Measurements from ENCODE around the gene SCG3. TPM values are rescaled to one million over a fixed set of nuclear protein-coding genes. Genes with fewer than 3 reads are reported as not detected.

The SCG3 gene
- total RNA-seq, 1 experiment from 2014 or later: 32.1 TPM

DNA sequence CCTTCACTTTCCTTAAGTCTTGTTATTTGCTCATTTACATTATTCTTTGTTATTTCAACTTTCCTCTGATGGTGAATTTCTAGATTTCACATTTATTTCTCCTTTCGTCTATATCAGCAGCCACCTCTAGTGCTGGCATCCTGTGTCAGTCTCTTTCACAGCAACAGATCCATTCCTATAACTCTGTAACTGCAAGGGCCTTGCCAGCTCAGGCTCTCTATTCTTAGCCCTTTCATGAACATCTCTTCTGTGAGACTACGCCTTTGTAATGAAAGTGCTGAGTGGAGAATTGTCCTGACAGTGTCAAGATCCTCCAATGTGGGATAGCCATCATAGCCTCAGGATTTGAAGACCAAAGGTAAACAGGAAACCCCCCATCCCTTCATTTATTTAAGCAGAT, 3.9 kb upstream of the SCG3 start:
- H3K36me3 Mint-ChIP-seq: no peaks in the 10 kb centered on the region

More for the DNA sequence above, 3.9 kb upstream of the SCG3 start:
- ChIA-PET CTCF (no interaction called here), POLR2A (no interaction called here)
- no peaks in the 10 kb centered on the region for H3K9me3 Mint-ChIP-seq
- TF ChIP-seq, protein P1, sequence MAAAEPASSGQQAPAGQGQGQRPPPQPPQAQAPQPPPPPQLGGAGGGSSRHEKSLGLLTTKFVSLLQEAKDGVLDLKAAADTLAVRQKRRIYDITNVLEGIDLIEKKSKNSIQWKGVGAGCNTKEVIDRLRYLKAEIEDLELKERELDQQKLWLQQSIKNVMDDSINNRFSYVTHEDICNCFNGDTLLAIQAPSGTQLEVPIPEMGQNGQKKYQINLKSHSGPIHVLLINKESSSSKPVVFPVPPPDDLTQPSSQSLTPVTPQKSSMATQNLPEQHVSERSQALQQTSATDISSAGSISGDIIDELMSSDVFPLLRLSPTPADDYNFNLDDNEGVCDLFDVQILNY (CRISPR knock-in tag; IDR thresholded peaks at IDR 0.05): no peak
- no peak for TF ChIP-seq NFATC4 (CRISPR knock-in tag; IDR thresholded peaks at IDR 0.05)
- TF ChIP-seq, protein P2, sequence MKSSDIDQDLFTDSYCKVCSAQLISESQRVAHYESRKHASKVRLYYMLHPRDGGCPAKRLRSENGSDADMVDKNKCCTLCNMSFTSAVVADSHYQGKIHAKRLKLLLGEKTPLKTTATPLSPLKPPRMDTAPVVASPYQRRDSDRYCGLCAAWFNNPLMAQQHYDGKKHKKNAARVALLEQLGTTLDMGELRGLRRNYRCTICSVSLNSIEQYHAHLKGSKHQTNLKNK (CRISPR knock-in tag; IDR thresholded peaks at IDR 0.05): no peak
- TF ChIP-seq, protein P3, sequence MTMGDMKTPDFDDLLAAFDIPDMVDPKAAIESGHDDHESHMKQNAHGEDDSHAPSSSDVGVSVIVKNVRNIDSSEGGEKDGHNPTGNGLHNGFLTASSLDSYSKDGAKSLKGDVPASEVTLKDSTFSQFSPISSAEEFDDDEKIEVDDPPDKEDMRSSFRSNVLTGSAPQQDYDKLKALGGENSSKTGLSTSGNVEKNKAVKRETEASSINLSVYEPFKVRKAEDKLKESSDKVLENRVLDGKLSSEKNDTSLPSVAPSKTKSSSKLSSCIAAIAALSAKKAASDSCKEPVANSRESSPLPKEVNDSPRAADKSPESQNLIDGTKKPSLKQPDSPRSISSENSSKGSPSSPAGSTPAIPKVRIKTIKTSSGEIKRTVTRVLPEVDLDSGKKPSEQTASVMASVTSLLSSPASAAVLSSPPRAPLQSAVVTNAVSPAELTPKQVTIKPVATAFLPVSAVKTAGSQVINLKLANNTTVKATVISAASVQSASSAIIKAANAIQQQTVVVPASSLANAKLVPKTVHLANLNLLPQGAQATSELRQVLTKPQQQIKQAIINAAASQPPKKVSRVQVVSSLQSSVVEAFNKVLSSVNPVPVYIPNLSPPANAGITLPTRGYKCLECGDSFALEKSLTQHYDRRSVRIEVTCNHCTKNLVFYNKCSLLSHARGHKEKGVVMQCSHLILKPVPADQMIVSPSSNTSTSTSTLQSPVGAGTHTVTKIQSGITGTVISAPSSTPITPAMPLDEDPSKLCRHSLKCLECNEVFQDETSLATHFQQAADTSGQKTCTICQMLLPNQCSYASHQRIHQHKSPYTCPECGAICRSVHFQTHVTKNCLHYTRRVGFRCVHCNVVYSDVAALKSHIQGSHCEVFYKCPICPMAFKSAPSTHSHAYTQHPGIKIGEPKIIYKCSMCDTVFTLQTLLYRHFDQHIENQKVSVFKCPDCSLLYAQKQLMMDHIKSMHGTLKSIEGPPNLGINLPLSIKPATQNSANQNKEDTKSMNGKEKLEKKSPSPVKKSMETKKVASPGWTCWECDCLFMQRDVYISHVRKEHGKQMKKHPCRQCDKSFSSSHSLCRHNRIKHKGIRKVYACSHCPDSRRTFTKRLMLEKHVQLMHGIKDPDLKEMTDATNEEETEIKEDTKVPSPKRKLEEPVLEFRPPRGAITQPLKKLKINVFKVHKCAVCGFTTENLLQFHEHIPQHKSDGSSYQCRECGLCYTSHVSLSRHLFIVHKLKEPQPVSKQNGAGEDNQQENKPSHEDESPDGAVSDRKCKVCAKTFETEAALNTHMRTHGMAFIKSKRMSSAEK (CRISPR knock-in tag; IDR thresholded peaks at IDR 0.05; ENCODE audit: borderline replicate concordance): no peak
- TF ChIP-seq RELA (CRISPR knock-in tag; IDR thresholded peaks at IDR 0.05; ENCODE audit: borderline replicate concordance): no peak
- TF ChIP-seq, protein P4, sequence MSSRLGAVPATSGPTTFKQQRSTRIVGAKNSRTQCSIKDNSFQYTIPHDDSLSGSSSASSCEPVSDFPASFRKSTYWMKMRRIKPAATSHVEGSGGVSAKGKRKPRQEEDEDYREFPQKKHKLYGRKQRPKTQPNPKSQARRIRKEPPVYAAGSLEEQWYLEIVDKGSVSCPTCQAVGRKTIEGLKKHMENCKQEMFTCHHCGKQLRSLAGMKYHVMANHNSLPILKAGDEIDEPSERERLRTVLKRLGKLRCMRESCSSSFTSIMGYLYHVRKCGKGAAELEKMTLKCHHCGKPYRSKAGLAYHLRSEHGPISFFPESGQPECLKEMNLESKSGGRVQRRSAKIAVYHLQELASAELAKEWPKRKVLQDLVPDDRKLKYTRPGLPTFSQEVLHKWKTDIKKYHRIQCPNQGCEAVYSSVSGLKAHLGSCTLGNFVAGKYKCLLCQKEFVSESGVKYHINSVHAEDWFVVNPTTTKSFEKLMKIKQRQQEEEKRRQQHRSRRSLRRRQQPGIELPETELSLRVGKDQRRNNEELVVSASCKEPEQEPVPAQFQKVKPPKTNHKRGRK (CRISPR knock-in tag; IDR thresholded peaks at IDR 0.05; ENCODE audit: borderline replicate concordance): no peak
- TF ChIP-seq ZNF138 (CRISPR knock-in tag; conservative IDR thresholded peaks at IDR 0.05): no peak
- TF ChIP-seq PRRX2 (CRISPR knock-in tag; IDR thresholded peaks at IDR 0.05): no peak
- TF ChIP-seq, protein P5, sequence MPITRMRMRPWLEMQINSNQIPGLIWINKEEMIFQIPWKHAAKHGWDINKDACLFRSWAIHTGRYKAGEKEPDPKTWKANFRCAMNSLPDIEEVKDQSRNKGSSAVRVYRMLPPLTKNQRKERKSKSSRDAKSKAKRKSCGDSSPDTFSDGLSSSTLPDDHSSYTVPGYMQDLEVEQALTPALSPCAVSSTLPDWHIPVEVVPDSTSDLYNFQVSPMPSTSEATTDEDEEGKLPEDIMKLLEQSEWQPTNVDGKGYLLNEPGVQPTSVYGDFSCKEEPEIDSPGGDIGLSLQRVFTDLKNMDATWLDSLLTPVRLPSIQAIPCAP (CRISPR knock-in tag; IDR thresholded peaks at IDR 0.05): no peak
- TF ChIP-seq, protein P6, sequence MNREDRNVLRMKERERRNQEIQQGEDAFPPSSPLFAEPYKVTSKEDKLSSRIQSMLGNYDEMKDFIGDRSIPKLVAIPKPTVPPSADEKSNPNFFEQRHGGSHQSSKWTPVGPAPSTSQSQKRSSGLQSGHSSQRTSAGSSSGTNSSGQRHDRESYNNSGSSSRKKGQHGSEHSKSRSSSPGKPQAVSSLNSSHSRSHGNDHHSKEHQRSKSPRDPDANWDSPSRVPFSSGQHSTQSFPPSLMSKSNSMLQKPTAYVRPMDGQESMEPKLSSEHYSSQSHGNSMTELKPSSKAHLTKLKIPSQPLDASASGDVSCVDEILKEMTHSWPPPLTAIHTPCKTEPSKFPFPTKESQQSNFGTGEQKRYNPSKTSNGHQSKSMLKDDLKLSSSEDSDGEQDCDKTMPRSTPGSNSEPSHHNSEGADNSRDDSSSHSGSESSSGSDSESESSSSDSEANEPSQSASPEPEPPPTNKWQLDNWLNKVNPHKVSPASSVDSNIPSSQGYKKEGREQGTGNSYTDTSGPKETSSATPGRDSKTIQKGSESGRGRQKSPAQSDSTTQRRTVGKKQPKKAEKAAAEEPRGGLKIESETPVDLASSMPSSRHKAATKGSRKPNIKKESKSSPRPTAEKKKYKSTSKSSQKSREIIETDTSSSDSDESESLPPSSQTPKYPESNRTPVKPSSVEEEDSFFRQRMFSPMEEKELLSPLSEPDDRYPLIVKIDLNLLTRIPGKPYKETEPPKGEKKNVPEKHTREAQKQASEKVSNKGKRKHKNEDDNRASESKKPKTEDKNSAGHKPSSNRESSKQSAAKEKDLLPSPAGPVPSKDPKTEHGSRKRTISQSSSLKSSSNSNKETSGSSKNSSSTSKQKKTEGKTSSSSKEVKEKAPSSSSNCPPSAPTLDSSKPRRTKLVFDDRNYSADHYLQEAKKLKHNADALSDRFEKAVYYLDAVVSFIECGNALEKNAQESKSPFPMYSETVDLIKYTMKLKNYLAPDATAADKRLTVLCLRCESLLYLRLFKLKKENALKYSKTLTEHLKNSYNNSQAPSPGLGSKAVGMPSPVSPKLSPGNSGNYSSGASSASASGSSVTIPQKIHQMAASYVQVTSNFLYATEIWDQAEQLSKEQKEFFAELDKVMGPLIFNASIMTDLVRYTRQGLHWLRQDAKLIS (CRISPR knock-in tag; IDR thresholded peaks at IDR 0.05; ENCODE audit: borderline replicate concordance): no peak
- TF ChIP-seq, protein P7, sequence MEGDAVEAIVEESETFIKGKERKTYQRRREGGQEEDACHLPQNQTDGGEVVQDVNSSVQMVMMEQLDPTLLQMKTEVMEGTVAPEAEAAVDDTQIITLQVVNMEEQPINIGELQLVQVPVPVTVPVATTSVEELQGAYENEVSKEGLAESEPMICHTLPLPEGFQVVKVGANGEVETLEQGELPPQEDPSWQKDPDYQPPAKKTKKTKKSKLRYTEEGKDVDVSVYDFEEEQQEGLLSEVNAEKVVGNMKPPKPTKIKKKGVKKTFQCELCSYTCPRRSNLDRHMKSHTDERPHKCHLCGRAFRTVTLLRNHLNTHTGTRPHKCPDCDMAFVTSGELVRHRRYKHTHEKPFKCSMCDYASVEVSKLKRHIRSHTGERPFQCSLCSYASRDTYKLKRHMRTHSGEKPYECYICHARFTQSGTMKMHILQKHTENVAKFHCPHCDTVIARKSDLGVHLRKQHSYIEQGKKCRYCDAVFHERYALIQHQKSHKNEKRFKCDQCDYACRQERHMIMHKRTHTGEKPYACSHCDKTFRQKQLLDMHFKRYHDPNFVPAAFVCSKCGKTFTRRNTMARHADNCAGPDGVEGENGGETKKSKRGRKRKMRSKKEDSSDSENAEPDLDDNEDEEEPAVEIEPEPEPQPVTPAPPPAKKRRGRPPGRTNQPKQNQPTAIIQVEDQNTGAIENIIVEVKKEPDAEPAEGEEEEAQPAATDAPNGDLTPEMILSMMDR (IDR thresholded peaks at IDR 0.05): no peak
- TF ChIP-seq, protein P8, sequence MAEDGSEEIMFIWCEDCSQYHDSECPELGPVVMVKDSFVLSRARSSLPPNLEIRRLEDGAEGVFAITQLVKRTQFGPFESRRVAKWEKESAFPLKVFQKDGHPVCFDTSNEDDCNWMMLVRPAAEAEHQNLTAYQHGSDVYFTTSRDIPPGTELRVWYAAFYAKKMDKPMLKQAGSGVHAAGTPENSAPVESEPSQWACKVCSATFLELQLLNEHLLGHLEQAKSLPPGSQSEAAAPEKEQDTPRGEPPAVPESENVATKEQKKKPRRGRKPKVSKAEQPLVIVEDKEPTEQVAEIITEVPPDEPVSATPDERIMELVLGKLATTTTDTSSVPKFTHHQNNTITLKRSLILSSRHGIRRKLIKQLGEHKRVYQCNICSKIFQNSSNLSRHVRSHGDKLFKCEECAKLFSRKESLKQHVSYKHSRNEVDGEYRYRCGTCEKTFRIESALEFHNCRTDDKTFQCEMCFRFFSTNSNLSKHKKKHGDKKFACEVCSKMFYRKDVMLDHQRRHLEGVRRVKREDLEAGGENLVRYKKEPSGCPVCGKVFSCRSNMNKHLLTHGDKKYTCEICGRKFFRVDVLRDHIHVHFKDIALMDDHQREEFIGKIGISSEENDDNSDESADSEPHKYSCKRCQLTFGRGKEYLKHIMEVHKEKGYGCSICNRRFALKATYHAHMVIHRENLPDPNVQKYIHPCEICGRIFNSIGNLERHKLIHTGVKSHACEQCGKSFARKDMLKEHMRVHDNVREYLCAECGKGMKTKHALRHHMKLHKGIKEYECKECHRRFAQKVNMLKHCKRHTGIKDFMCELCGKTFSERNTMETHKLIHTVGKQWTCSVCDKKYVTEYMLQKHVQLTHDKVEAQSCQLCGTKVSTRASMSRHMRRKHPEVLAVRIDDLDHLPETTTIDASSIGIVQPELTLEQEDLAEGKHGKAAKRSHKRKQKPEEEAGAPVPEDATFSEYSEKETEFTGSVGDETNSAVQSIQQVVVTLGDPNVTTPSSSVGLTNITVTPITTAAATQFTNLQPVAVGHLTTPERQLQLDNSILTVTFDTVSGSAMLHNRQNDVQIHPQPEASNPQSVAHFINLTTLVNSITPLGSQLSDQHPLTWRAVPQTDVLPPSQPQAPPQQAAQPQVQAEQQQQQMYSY (CRISPR knock-in tag; IDR thresholded peaks at IDR 0.05): no peak
- TF ChIP-seq, protein P9, sequence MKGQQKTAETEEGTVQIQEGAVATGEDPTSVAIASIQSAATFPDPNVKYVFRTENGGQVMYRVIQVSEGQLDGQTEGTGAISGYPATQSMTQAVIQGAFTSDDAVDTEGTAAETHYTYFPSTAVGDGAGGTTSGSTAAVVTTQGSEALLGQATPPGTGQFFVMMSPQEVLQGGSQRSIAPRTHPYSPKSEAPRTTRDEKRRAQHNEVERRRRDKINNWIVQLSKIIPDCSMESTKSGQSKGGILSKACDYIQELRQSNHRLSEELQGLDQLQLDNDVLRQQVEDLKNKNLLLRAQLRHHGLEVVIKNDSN (CRISPR knock-in tag; IDR thresholded peaks at IDR 0.05): no peak
- TF ChIP-seq, protein P10, sequence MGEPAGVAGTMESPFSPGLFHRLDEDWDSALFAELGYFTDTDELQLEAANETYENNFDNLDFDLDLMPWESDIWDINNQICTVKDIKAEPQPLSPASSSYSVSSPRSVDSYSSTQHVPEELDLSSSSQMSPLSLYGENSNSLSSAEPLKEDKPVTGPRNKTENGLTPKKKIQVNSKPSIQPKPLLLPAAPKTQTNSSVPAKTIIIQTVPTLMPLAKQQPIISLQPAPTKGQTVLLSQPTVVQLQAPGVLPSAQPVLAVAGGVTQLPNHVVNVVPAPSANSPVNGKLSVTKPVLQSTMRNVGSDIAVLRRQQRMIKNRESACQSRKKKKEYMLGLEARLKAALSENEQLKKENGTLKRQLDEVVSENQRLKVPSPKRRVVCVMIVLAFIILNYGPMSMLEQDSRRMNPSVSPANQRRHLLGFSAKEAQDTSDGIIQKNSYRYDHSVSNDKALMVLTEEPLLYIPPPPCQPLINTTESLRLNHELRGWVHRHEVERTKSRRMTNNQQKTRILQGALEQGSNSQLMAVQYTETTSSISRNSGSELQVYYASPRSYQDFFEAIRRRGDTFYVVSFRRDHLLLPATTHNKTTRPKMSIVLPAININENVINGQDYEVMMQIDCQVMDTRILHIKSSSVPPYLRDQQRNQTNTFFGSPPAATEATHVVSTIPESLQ (CRISPR knock-in tag; IDR thresholded peaks at IDR 0.05): no peak
- peaks cover 7% of the 10 kb centered on the region for H3K27me3 Mint-ChIP-seq (ENCODE audit: low read depth)
- ATAC-seq: no peak
- no peak overlapping the region for H3K27ac Mint-ChIP-seq
- H3K4me1 Mint-ChIP-seq: peaks cover 11% of the 10 kb centered on the region
- H3K4me3 Mint-ChIP-seq: no peak overlapping the region
- no peak for DNase-seq (ENCODE audit: low spot score)

Data from WTC11 (cell line).